Measurements from ENCODE around the gene ZNF324B. TPM values are rescaled to one million over a fixed set of nuclear protein-coding genes. Genes with fewer than 3 reads are reported as not detected.
A peak's percentile ranks its signal among the peaks of the same experiment; 100 is the strongest.

The ZNF324B gene
- total RNA-seq, 1 donor from 2014 or later, result 5.2 TPM

- DNase-seq (ENCODE audit: low spot score), result no peak
- no peak for TF ChIP-seq CTCF (IDR thresholded peaks at IDR 0.05; ENCODE audit: unreplicated experiment)
- H3K36me3 Mint-ChIP-seq (ENCODE audit: low read depth, unreplicated experiment), result peaks cover 7% of the 10 kb centered on the region
These were observed 8.6 kb downstream of the ZNF324B start for GRCh38 chr19:58460039-58460438.

GRCh38 chr19:58466089-58466759, 14.8 kb downstream of the ZNF324B start:
- H3K4me1 Mint-ChIP-seq (ENCODE audit: unreplicated experiment), result peaks cover 12% of the 10 kb centered on the region
- peak overlapping the region; percentile 83 for H3K27ac Mint-ChIP-seq (ENCODE audit: unreplicated experiment)
- H3K36me3 Mint-ChIP-seq (ENCODE audit: low read depth, unreplicated experiment), result peaks cover 11% of the 10 kb centered on the region
- peaks cover 12% of the 10 kb centered on the region for H3K27me3 Mint-ChIP-seq (ENCODE audit: unreplicated experiment)
- no peak for DNase-seq (ENCODE audit: low spot score)
- no peak for TF ChIP-seq CTCF (IDR thresholded peaks at IDR 0.05; ENCODE audit: unreplicated experiment)
- H3K9me3 Mint-ChIP-seq (ENCODE audit: unreplicated experiment), result no peaks in the 10 kb centered on the region
- H3K4me3 Mint-ChIP-seq (ENCODE audit: unreplicated experiment), result peak overlapping the region; percentile 83

More at GRCh38 chr19:58460039-58460438, 8.6 kb downstream of the ZNF324B start:
- Mint-ChIP-seq H3K9me3 (ENCODE audit: unreplicated experiment) (no peaks in the 10 kb centered on the region), H3K4me3 (ENCODE audit: unreplicated experiment) (no peak overlapping the region), H3K27me3 (ENCODE audit: unreplicated experiment) (peaks cover 2% of the 10 kb centered on the region), H3K27ac (ENCODE audit: unreplicated experiment) (no peak overlapping the region), H3K4me1 (ENCODE audit: unreplicated experiment) (no peaks in the 10 kb centered on the region)

- peak; percentile 97 for DNase-seq (ENCODE audit: low spot score)
- Mint-ChIP-seq H3K4me3 (ENCODE audit: unreplicated experiment) (peak within 1 kb of the TSS; percentile 83), H3K27ac (ENCODE audit: unreplicated experiment) (peak within 1 kb of the TSS; percentile 83), H3K4me1 (ENCODE audit: unreplicated experiment) (peaks cover 12% of the 10 kb centered on the region), H3K27me3 (ENCODE audit: unreplicated experiment) (peaks cover 12% of the 10 kb centered on the region), H3K36me3 (ENCODE audit: low read depth, unreplicated experiment) (peaks cover 11% of the 10 kb centered on the region), H3K9me3 (ENCODE audit: unreplicated experiment) (no peaks in the 10 kb centered on the region)
- no peak for TF ChIP-seq CTCF (IDR thresholded peaks at IDR 0.05; ENCODE audit: unreplicated experiment)
These were observed 15.6 kb downstream of the ZNF324B start, which contains the start of gene ZNF324 for GRCh38 chr19:58466760-58467589. ZNF324 (plus strand) TSS chr19:58467080; CDS start chr19:58469186, 2,106 bp downstream.

GRCh38 chr19:58468216-58468839, 16.9 kb downstream of the ZNF324B start:
- H3K4me3 Mint-ChIP-seq (ENCODE audit: unreplicated experiment), result peak overlapping the region; percentile 57
- no peaks in the 10 kb centered on the region for H3K9me3 Mint-ChIP-seq (ENCODE audit: unreplicated experiment)
- H3K36me3 Mint-ChIP-seq (ENCODE audit: low read depth, unreplicated experiment), result peaks cover 17% of the 10 kb centered on the region
- H3K4me1 Mint-ChIP-seq (ENCODE audit: unreplicated experiment), result peaks cover 12% of the 10 kb centered on the region
- TF ChIP-seq CTCF (IDR thresholded peaks at IDR 0.05; ENCODE audit: unreplicated experiment), result no peak
- DNase-seq (ENCODE audit: low spot score), result no peak
- H3K27me3 Mint-ChIP-seq (ENCODE audit: unreplicated experiment), result peaks cover 14% of the 10 kb centered on the region
- peak overlapping the region; percentile 22 for H3K27ac Mint-ChIP-seq (ENCODE audit: unreplicated experiment)

Data from endothelial cell (in vitro differentiated cells).